Uterus (tissue), 2 donors: ENCODE results near the gene SMOC2.

Experiments used
- POLR2A ChIP-seq, 2 donors: fragments of 450-650 bp; IDR thresholded peaks; one replicate each; pipeline ENCODE4 v1.6.1; 2016; ENCODE audit warnings: antibody characterized with exemption in 2 of 2, mild to moderate bottlenecking in 1 of 2, moderate library complexity in 1 of 2
- TF ChIP-seq, protein P1 (sequence below), 4 experiments: fragments of 200-600 bp in 2 of 4; fragments of 450-650 bp in 2 of 4; sonication (generic) in 2 of 4; IDR thresholded peaks; one replicate each; pipeline ENCODE4 v1.5.1; 2016 to 2019; ENCODE audit warnings: antibody characterized with exemption in 4 of 4, mild to moderate bottlenecking in 2 of 4, moderate library complexity in 1 of 4

DNA sequence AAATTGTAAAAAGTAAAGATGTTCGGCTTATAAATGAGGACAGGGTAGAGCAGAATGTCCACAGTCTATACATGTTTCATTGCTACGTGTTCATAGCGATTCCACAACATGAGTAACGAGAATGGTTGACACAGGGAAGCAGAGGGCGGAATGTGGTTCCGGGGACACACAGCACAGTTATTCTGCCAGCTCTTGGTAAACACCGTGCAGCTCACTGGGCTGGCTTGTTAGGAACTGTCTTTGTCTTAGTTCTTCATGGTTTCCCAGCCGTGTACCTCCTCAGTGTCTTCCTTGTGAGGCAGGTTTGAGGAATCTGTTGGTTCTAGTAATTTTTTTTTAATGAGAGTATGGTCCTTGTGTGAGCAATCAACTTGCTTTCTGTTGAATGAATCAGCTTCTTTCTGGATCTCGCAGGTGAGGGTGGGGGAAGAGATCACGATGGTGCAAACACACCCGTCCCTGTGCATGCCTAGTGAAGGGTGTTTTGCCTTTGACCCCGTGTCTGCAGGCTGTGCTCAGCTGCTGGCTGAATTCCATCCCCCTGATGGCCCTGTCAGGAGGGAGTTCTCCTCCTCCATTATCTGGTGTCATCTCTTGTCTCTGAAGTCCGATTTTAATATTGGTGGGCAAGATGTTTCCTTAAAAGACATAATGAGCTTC, 168.2 kb downstream of the SMOC2 start:
- TF ChIP-seq, protein P1, sequence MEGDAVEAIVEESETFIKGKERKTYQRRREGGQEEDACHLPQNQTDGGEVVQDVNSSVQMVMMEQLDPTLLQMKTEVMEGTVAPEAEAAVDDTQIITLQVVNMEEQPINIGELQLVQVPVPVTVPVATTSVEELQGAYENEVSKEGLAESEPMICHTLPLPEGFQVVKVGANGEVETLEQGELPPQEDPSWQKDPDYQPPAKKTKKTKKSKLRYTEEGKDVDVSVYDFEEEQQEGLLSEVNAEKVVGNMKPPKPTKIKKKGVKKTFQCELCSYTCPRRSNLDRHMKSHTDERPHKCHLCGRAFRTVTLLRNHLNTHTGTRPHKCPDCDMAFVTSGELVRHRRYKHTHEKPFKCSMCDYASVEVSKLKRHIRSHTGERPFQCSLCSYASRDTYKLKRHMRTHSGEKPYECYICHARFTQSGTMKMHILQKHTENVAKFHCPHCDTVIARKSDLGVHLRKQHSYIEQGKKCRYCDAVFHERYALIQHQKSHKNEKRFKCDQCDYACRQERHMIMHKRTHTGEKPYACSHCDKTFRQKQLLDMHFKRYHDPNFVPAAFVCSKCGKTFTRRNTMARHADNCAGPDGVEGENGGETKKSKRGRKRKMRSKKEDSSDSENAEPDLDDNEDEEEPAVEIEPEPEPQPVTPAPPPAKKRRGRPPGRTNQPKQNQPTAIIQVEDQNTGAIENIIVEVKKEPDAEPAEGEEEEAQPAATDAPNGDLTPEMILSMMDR (IDR thresholded peaks at IDR 0.05), result no peak
- no peak for TF ChIP-seq POLR2A (IDR thresholded peaks at IDR 0.05)
